MM.1S (cell line): Measurements from ENCODE around the gene BEX3.
"Not testable (repeated sequence)": the region's sequence is repeated elsewhere in the genome, so short reads cannot be mapped to it uniquely, and the experiment has no call there.

Experiments used
- DNase-seq: peaks from one replicate; pipeline ENCODE4 v3.0.0-alpha.2; 2015
- H2AFZ ChIP-seq: fragments of 300-600 bp; sonication (generic); 2 replicates; pipeline ENCODE4 v1.6.0; 2016; ENCODE audit warnings: antibody characterized with exemption, low read length
- H3F3A ChIP-seq: fragments of 300-600 bp; sonication (generic); 2 replicates; pipeline ENCODE4 v1.6.1; 2016; ENCODE audit warnings: mild to moderate bottlenecking, antibody characterized with exemption, low read length, moderate library complexity, mixed read lengths; ENCODE audit not compliant: insufficient read depth
- H3K27ac ChIP-seq: fragments of 300-600 bp; sonication (generic); 2 replicates; pipeline ENCODE4 v1.5.1; 2016; ENCODE audit warnings: mild to moderate bottlenecking, low read length
- H3K27me3 ChIP-seq: fragments of 300-600 bp; sonication (generic); replicated peaks from 2 replicates; pipeline ENCODE4 v1.6.0; 2016; ENCODE audit warnings: low read length; ENCODE audit not compliant: insufficient read depth
- H3K36me3 ChIP-seq: fragments of 300-600 bp; sonication (generic); replicated peaks from 2 replicates; pipeline ENCODE4 v1.6.1; 2016; ENCODE audit warnings: mild to moderate bottlenecking, low read length, mixed read lengths; ENCODE audit not compliant: insufficient read depth
- H3K4me1 ChIP-seq: fragments of 300-600 bp; sonication (generic); 2 replicates; pipeline ENCODE4 v1.6.1; 2016; ENCODE audit warnings: low read length, mixed read lengths
- H3K4me2 ChIP-seq: fragments of 300-600 bp; sonication (generic); 2 replicates; pipeline ENCODE4 v1.6.0; 2016; ENCODE audit warnings: low read depth, low read length
- H3K4me3 ChIP-seq: fragments of 300-600 bp; sonication (generic); 2 replicates; pipeline ENCODE4 v1.5.1; 2016; ENCODE audit warnings: low read length, mixed read lengths
- H3K79me2 ChIP-seq: fragments of 300-600 bp; sonication (generic); 2 replicates; pipeline ENCODE4 v1.6.1; 2016; ENCODE audit warnings: mixed run types, low read length, mixed read lengths
- H3K9ac ChIP-seq: fragments of 300-600 bp; sonication (generic); 2 replicates; pipeline ENCODE4 v1.6.1; 2016; ENCODE audit warnings: low read length, mixed read lengths
- H3K9me2 ChIP-seq: fragments of 300-600 bp; sonication (generic); replicated peaks from 2 replicates; pipeline ENCODE4 v1.6.1; 2016; ENCODE audit warnings: mild to moderate bottlenecking, low read length, mixed read lengths; ENCODE audit not compliant: insufficient read depth
- H3K9me3 ChIP-seq: fragments of 300-600 bp; sonication (generic); replicated peaks from 2 replicates; pipeline ENCODE4 v1.6.1; 2016; ENCODE audit warnings: mild to moderate bottlenecking, low read length, mixed read lengths; ENCODE audit not compliant: insufficient read depth
- H4K20me1 ChIP-seq: fragments of 300-600 bp; sonication (generic); 2 replicates; pipeline ENCODE4 v1.6.1; 2016; ENCODE audit warnings: mild to moderate bottlenecking, low read length, moderate library complexity, mixed read lengths; ENCODE audit not compliant: insufficient read depth
- CTCF ChIP-seq: fragments of 300-600 bp; sonication (generic); IDR thresholded peaks from 2 replicates; pipeline ENCODE4 v1.5.1; 2016; ENCODE audit warnings: antibody characterized with exemption, low read length, mixed read lengths
- EZH2 ChIP-seq: fragments of 300-600 bp; sonication (generic); optimal IDR thresholded peaks from 2 replicates; pipeline ENCODE3; 2017; ENCODE audit warnings: low read depth, mild to moderate bottlenecking, antibody characterized with exemption, low read length, mixed read lengths
- EZH2phosphoT487 ChIP-seq: fragments of 300-600 bp; sonication (generic); IDR thresholded peaks from 2 replicates; pipeline ENCODE4 v1.6.1; 2018; ENCODE audit warnings: antibody characterized with exemption, low read length

The BEX3 gene

GRCh38 chrX:103357871-103358270, 18.5 kb upstream of the BEX3 start:
- no peak for DNase-seq
- Histone ChIP-seq H3K4me1 (no peaks in the 10 kb centered on the region), H3K27me3 (no peaks in the 10 kb centered on the region), H3K9me3 (no peaks in the 10 kb centered on the region), H3K36me3 (no peaks in the 10 kb centered on the region), H2AFZ (no peak overlapping the region), H3K27ac (no peak overlapping the region), H3K4me3 (no peak overlapping the region), H3K4me2 (no peak overlapping the region), H3K9me2 (no peaks in the 10 kb centered on the region), H3K79me2 (no peaks in the 10 kb centered on the region), H3F3A (no peaks in the 10 kb centered on the region), H4K20me1 (no peaks in the 10 kb centered on the region), H3K9ac (no peak overlapping the region)
- no peak for TF ChIP-seq CTCF
- no peak for TF ChIP-seq EZH2
- no peak for TF ChIP-seq EZH2phosphoT487

DNA sequence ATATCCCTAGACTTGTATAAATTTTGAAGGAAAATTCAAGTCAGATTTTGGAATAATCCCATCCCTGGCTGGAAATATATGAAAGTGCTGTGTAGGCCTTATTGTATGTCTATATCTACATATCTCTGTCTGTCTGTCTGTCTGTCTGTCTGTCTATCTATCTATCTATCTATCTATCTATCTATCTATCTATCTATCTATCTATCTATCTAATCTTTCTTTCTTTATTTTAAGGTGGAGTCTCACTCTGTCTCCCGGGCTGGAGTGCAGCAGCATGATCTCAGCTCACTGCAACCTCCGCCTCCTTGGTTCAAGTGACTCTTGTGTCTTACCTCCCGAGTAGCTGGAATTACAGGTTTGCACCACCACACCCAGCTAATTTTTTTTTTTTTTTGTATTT, 16.7 kb upstream of the BEX3 start:
- not testable (repeated sequence) for H3K4me3 ChIP-seq, H3K9me3 ChIP-seq, H3K36me3 ChIP-seq, H3K9ac ChIP-seq, H3K4me2 ChIP-seq, DNase-seq, H3K27me3 ChIP-seq, H3F3A ChIP-seq, H2AFZ ChIP-seq, H3K9me2 ChIP-seq, H4K20me1 ChIP-seq, H3K27ac ChIP-seq, H3K4me1 ChIP-seq, H3K79me2 ChIP-seq

DNA sequence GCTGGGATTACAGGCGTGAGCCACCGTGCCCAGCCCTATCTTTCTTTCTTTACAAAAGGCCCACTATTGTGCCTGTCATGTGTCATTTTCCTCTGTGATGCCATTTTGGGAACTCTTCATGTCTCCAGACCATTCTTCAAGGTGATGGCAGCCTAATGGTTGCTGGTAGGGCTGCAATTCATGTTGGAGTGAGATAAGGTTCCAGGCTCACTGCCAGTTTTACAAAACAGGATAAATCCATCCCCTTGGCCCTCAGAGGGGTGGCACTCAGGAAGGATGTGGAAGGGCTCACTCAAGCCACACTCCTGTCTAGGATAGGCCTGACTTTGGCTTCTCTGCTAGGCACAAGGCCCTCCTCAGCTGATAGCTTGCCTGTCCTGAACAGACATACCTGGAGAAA, 16.2 kb upstream of the BEX3 start:
- H3K9ac ChIP-seq = no peak overlapping the region
- H3K4me2 ChIP-seq = no peak overlapping the region
- TF ChIP-seq EZH2phosphoT487 = no peak
- TF ChIP-seq CTCF = no peak
- TF ChIP-seq EZH2 = no peak
- no peaks in the 10 kb centered on the region for H3F3A ChIP-seq
- H3K27ac ChIP-seq = no peak overlapping the region
- H3K9me3 ChIP-seq = no peaks in the 10 kb centered on the region
- no peaks in the 10 kb centered on the region for H4K20me1 ChIP-seq
- H3K79me2 ChIP-seq = no peaks in the 10 kb centered on the region
- H3K27me3 ChIP-seq = no peaks in the 10 kb centered on the region
- no peak overlapping the region for H2AFZ ChIP-seq
- no peaks in the 10 kb centered on the region for H3K36me3 ChIP-seq
- H3K4me3 ChIP-seq = no peak overlapping the region
- H3K4me1 ChIP-seq = no peaks in the 10 kb centered on the region
- no peak for DNase-seq
- no peaks in the 10 kb centered on the region for H3K9me2 ChIP-seq

DNA sequence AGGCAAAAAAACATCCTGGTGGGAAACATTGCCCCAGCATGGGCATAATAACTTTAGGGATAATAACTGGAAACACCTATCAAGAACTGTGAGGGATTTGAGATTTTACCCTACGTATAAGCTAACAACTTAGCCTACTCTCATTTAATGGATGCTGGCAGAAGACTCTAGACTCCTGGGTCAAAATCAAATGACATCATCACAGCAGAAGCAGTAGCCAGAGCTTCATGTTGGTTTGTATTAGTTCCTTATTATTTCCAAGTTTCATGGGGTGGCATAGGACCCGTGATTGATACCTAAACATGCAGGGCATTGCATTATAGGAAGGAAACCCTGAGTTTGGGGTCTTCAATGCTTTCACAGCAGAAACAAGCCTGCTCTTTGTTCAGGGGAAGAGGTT, 15.4 kb upstream of the BEX3 start:
- no peaks in the 10 kb centered on the region for H3K9me3 ChIP-seq
- H3K9me2 ChIP-seq = no peaks in the 10 kb centered on the region
- no peak overlapping the region for H3K27ac ChIP-seq
- H4K20me1 ChIP-seq = no peaks in the 10 kb centered on the region
- TF ChIP-seq EZH2 = no peak
- TF ChIP-seq EZH2phosphoT487 = no peak
- no peak for TF ChIP-seq CTCF
- H3K27me3 ChIP-seq = no peaks in the 10 kb centered on the region
- H3K9ac ChIP-seq = no peak overlapping the region
- no peak overlapping the region for H3K4me3 ChIP-seq
- H3K79me2 ChIP-seq = no peaks in the 10 kb centered on the region
- H3K36me3 ChIP-seq = no peaks in the 10 kb centered on the region
- no peak overlapping the region for H2AFZ ChIP-seq
- H3K4me2 ChIP-seq = no peak overlapping the region
- no peaks in the 10 kb centered on the region for H3F3A ChIP-seq
- no peaks in the 10 kb centered on the region for H3K4me1 ChIP-seq
- DNase-seq = no peak
